WI38 (cell line): ENCODE results near the gene TREH.
A peak's percentile ranks its signal among the peaks of the same experiment; 100 is the strongest.

Experiments
- H3K4me3 ChIP-seq: 2 replicates; pipeline ENCODE4 v1.5.1; 2011; ENCODE audit warnings: low read depth, mild to moderate bottlenecking, control low read depth, low read length
- TF ChIP-seq, protein P1 (sequence below): IDR thresholded peaks from 2 replicates; pipeline ENCODE4 v1.5.1; 2012; ENCODE audit warnings: low read depth, mild to moderate bottlenecking, control low read depth, low read length

The TREH gene

DNA sequence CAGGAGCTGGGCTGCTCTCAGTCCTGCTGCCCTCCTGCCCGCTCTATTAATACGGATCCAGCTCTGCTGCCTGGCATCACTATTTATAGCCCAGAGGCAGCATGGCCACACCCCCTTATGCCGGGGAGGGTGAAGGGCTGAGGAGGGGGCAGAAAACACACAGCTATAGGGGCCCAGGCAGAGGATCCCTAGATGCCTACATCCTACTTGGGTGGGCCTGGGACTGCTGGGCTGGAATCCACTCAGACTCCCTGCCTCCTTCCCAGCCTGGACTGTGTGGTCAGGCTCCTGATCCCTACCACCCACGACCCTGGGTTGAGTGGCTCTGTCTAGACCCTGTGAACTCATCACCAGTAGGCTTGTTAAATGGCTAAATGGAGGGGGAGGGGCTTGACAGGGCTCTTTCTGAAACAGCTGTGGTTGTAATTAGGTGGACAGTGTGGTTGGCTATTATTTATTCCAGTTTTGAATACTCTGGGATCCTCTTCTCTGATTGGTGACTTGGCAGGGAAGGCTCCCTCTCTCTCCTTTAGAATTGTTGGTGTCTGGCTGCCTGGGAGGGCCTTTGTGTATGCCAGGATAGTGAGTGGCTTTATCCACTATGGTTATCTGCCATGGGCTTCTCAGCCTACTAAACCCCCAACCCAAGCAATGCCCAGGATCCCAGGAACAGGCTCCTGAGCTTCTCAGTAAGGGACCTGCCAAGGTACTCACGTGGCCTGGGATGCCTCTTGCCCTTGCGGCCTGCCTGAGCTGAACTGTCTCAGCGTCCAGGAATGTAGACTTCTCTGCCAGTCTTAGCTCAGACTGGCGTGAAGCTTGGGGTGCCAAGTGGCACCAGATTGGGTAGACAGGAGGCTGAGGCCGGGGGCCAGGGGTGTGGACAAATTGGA lies 56.8 kb downstream of the TREH start:
- TF ChIP-seq, protein P1, sequence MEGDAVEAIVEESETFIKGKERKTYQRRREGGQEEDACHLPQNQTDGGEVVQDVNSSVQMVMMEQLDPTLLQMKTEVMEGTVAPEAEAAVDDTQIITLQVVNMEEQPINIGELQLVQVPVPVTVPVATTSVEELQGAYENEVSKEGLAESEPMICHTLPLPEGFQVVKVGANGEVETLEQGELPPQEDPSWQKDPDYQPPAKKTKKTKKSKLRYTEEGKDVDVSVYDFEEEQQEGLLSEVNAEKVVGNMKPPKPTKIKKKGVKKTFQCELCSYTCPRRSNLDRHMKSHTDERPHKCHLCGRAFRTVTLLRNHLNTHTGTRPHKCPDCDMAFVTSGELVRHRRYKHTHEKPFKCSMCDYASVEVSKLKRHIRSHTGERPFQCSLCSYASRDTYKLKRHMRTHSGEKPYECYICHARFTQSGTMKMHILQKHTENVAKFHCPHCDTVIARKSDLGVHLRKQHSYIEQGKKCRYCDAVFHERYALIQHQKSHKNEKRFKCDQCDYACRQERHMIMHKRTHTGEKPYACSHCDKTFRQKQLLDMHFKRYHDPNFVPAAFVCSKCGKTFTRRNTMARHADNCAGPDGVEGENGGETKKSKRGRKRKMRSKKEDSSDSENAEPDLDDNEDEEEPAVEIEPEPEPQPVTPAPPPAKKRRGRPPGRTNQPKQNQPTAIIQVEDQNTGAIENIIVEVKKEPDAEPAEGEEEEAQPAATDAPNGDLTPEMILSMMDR, result no peak
- H3K4me3 ChIP-seq, result peak overlapping the region; percentile 84

- TF ChIP-seq, protein P1, result no peak
- H3K4me3 ChIP-seq, result peak overlapping the region; percentile 84
Observed at GRCh38 chr11:118621784-118622375, 57.6 kb downstream of the TREH start.

DNA sequence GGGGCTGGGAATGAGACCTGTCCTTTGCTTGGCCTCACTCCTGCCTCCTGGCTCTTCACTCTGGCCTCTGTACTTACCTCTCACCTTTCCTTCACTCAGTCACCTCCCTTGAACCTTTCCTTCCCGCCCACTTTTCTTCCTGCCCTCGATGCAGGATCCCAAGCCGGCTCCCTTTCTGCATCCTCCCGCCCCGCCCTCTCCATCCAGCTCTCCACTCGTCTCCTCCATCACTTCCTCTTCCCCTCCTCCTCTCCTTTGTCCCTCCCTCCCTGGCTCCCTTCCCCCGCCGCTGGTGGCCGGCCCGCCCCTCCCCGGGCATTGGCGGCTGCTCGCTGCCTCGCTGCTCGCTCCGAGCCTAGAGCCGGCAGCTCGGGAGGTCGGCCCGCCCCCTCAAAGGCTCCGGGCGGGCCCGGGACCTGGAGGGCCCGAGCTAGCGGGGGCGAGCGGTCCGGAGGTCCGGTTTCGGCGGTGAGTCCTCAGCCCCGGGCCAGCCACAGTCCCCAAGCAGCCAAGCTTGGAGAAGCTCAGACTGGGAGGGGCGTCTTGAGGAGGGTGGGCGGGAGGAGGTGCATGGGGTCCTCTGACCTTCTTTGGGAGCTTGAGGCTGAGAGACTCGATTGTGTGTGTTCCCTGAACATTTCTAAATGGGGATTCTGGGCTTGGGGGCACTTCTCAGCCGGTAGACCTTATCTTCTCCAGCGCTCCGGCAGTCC lies 58.2 kb downstream of the TREH start:
- peak overlapping the region; percentile 84 for H3K4me3 ChIP-seq
- TF ChIP-seq, protein P1, result no peak

- peak overlapping the region; percentile 84 for H3K4me3 ChIP-seq
- TF ChIP-seq, protein P1, result no peak
Observed at GRCh38 chr11:118620529-118621070, 58.9 kb downstream of the TREH start.

- TF ChIP-seq, protein P1, result no peak
- peak overlapping the region; percentile 10 for H3K4me3 ChIP-seq
Observed at GRCh38 chr11:118619444-118620197, 59.8 kb downstream of the TREH start.

- TF ChIP-seq, protein P1, result no peak
Observed at GRCh38 chr11:118618991-118619375, 60.5 kb downstream of the TREH start.

More at GRCh38 chr11:118618991-118619375, 60.5 kb downstream of the TREH start:
- peak overlapping the region; percentile 14 for H3K4me3 ChIP-seq
